ENCODE results near the gene FAM209B. TPM values are rescaled to one million over a fixed set of nuclear protein-coding genes. Genes with fewer than 3 reads are reported as not detected.

FAM209B gene
- total and polyA plus RNA-seq, 9 of the 15 experiments (the other 6 are each of a cell fraction or from before 2014, with no cell fraction given) = 0.34 to 0.40 (median 0.36) TPM; not detected in 6

GRCh38 chr20:56511926-56512325 lies 21.1 kb upstream of the FAM209B start:
- DNase-seq (ENCODE audit: extremely low read depth in 1 of 4, low spot score in 3 of 4) (no peak), FAIRE-seq (no peak), ATAC-seq (no peak)
- 97% methylated on average over 9 of the region's 10 CpGs for WGBS (ENCODE audit: insufficient coverage, low coverage, missing lambda C conversion rate)
- Histone ChIP-seq H3K36me3 (ENCODE audit: control insufficient read depth, insufficient read depth, low read length) (peaks cover 31% of the 10 kb centered on the region; the same call in 2 of the 3 replicates), H3K79me2 (ENCODE audit: control insufficient read depth, insufficient read depth, low read length) (no peaks in the 10 kb centered on the region), H2AFZ (ENCODE audit: low read depth, low read length) (no peak overlapping the region), H3K4me1 (replicated peaks in 1 of 2; ENCODE audit: control insufficient read depth in 2 of 2, insufficient read depth in 2 of 2, low read length in 2 of 2) (0 out of 5 replicates have a peak, but pooled peaks cover 0 to 3% of the 10 kb centered on the region in 2 experiments), H3K27ac (ENCODE audit: extremely low read depth, low read depth, low read length) (no peak overlapping the region), H3K4me2 (ENCODE audit: insufficient read depth, low read length) (no peak overlapping the region), H3K9me1 (ENCODE audit: control insufficient read depth, insufficient read depth, low read length) (peaks cover 4% of the 10 kb centered on the region), H3K27me3 (ENCODE audit: control insufficient read depth in 2 of 2, insufficient read depth in 2 of 2, low read length in 2 of 2) (no peaks in the 10 kb centered on the region), H4K20me1 (replicated peaks; ENCODE audit: control insufficient read depth, insufficient read depth, low read length) (no peaks in the 10 kb centered on the region; the same call in 1 of the 2 replicates), H3K4me3 (no peak overlapping the region), H3K9ac (ENCODE audit: insufficient read depth in 1 of 2, low read depth in 2 of 2, low read length in 2 of 2) (no peak overlapping the region), H3K9me3 (replicated peaks; ENCODE audit: control insufficient read depth, insufficient read depth, low read depth, low read length) (no peaks in the 10 kb centered on the region)
- intact Hi-C loops (cut with micrococcal nuclease) = loop anchor here (5.0 kb wide), 1 partner anchor 110 kb away; no protein-coding TSS in a partner anchor
- POLR2A ChIA-PET = interaction anchor here (0.5 kb wide), 1 partner anchor 9 kb away, joined by 6 read pairs; no protein-coding TSS in a partner anchor
- in situ Hi-C loops (cut with MboI) = no loop called here
- CTCF ChIA-PET (ENCODE audit: low intra/inter-chr PET ratio) = no interaction called here
- no peak for TF ChIP-seq ZC3H8 (IDR thresholded peaks at IDR 0.05)
- TF ChIP-seq ZNF239 (CRISPR knock-in tag; IDR thresholded peaks at IDR 0.05) = no peak
- no peak for TF ChIP-seq RNF2 (IDR thresholded peaks at IDR 0.05)
- no TSS peak for BruUV-seq (replicated peaks)

DNA sequence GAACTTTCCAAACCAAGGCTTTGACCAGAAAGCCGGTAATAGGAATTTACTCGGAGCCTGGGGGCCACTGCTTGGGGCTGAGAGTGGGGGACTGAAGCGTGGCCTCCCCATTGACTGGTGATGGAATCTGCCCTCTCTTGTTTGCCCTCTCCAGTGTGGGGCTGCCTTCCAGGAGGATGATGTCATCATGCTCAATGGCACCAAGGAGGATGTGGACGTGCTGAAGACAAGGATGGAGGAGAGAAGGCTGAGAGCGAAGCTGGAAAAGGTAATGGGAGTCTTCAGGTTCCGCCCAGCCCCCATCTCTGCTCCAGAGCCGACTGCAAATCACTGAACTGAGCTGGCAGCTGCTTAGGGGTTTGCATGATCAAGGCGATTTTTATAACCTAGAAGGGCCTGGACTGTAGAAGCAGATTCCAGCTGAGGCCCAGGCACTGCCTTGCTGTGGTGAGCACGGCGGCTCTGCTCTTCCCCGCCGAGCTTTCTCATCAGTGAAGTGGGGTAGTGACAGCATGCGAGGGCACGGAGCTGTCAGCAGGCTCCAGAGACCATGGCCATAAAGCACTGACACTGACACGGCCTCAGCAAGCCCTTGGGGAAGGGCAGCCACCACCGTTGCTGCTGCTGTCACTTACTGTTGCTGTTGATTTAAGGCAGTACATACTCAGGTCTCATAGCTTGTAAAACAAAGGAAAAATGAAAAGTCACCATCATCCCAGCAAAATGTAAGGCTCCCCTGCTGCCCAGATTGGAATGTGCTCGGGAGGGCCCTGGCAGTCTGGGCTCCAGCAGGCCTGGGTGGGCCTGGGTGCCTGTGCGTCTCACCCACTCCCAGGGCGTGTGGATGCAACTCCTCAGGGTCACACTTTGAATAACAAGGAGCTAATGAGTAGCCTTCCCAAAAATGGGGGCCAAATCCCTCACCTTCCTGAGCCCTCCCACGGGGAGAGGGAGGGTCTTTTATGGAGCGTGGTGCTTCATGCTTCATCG lies 19.6 kb upstream of the FAM209B start:
- Histone ChIP-seq H3K4me1 (replicated peaks in 1 of 2; ENCODE audit: control insufficient read depth in 2 of 2, insufficient read depth in 2 of 2, low read length in 2 of 2) (0 out of 5 replicates have a peak, but pooled peaks cover 0 to 3% of the 10 kb centered on the region in 2 experiments), H3K9me3 (replicated peaks; ENCODE audit: control insufficient read depth, insufficient read depth, low read depth, low read length) (no peaks in the 10 kb centered on the region), H3K36me3 (ENCODE audit: control insufficient read depth, insufficient read depth, low read length) (peaks cover 46% of the 10 kb centered on the region; the same call in 2 of the 3 replicates), H3K27ac (ENCODE audit: extremely low read depth, low read depth, low read length) (no peak overlapping the region), H3K9ac (ENCODE audit: insufficient read depth in 1 of 2, low read depth in 2 of 2, low read length in 2 of 2) (no peak overlapping the region), H3K4me3 (no peak overlapping the region), H3K4me2 (ENCODE audit: insufficient read depth, low read length) (no peak overlapping the region), H2AFZ (ENCODE audit: low read depth, low read length) (no peak overlapping the region), H3K79me2 (ENCODE audit: control insufficient read depth, insufficient read depth, low read length) (no peaks in the 10 kb centered on the region), H4K20me1 (replicated peaks; ENCODE audit: control insufficient read depth, insufficient read depth, low read length) (no peaks in the 10 kb centered on the region; the same call in 1 of the 2 replicates), H3K27me3 (ENCODE audit: control insufficient read depth in 2 of 2, insufficient read depth in 2 of 2, low read length in 2 of 2) (no peaks in the 10 kb centered on the region), H3K9me1 (ENCODE audit: control insufficient read depth, insufficient read depth, low read length) (peaks cover 4% of the 10 kb centered on the region)
- 88% methylated on average over 18 of the region's 22 CpGs for WGBS (ENCODE audit: insufficient coverage, low coverage, missing lambda C conversion rate)
- DNase-seq (ENCODE audit: extremely low read depth in 1 of 4, low spot score in 3 of 4) = no peak
- intact Hi-C loops (cut with micrococcal nuclease) = loop anchor here (5.0 kb wide), 1 partner anchor 111 kb away; no protein-coding TSS in a partner anchor
- in situ Hi-C loops (cut with MboI) = no loop called here
- TF ChIP-seq ZZZ3 (IDR thresholded peaks at IDR 0.05) = no peak
- TF ChIP-seq CBX1 (IDR thresholded peaks at IDR 0.05; ENCODE audit: low read depth) = no peak
- FAIRE-seq = no peak
- POLR2A ChIA-PET = interaction anchor here (0.7 to 0.8 kb wide), 2 partner anchors 199 to 1039 kb away, joined by 3 to 4 read pairs; no protein-coding TSS in a partner anchor
- BruUV-seq (replicated peaks) = no TSS peak
- no peak for ATAC-seq
- CTCF ChIA-PET (ENCODE audit: low intra/inter-chr PET ratio) = interaction anchor here (0.6 kb wide), 1 partner anchor 16 kb away, joined by 3 read pairs; no protein-coding TSS in a partner anchor

Measured in K562 (cell line).